NT2/D1 (cell line): ENCODE data around the gene TUBA4B.

Experiments
- YY1 ChIP-seq: IDR thresholded peaks from 2 replicates; pipeline ENCODE4 v1.6.1; 2011; ENCODE audit not compliant: insufficient read length, insufficient read depth
- ZNF274 ChIP-seq: IDR thresholded peaks from 2 replicates; pipeline ENCODE4 v1.6.1; 2011; ENCODE audit warnings: mild to moderate bottlenecking, low read depth, low read length

GRCh38 chr2:219272995-219273394, 20.0 kb downstream of the TUBA4B start:
- TF ChIP-seq ZNF274 (no peak), YY1 (no peak)
